HTERT RPE-1 (cell line): Measurements from ENCODE around the gene GAPDH.
"Not testable (repeated sequence)": the region's sequence is repeated elsewhere in the genome, so short reads cannot be mapped to it uniquely, and the experiment has no call there.

Source experiments
- in situ Hi-C: fragments of 300-500 bp; cut with MboI; formaldehyde crosslinking; loops from 4 replicates; pipeline ENCODE4 v1.14.3; 2020; ENCODE audit warnings: low sequenced_read_pairs

GAPDH gene

GRCh38 chr12:6541371-6542165, 7.3 kb downstream of the GAPDH start:
- in situ Hi-C loops = no loop called here

- in situ Hi-C loops = no loop called here
Measured at GRCh38 chr12:6542209-6543009, 8.1 kb downstream of the GAPDH start.

- in situ Hi-C loops = no loop called here
Measured at GRCh38 chr12:6546016-6546415, 11.7 kb downstream of the GAPDH start.

- in situ Hi-C loops = no loop called here
Measured at GRCh38 chr12:6547566-6547965, 13.2 kb downstream of the GAPDH start.

GRCh38 chr12:6547987-6548386, 13.7 kb downstream of the GAPDH start:
- in situ Hi-C loops = no loop called here

GRCh38 chr12:6548556-6548955, 14.2 kb downstream of the GAPDH start:
- in situ Hi-C loops = no loop called here

GRCh38 chr12:6548966-6549683, 14.8 kb downstream of the GAPDH start:
- in situ Hi-C loops = no loop called here

GRCh38 chr12:6549684-6550151, 15.4 kb downstream of the GAPDH start:
- in situ Hi-C loops = no loop called here

GRCh38 chr12:6550294-6551062, 16.2 kb downstream of the GAPDH start:
- in situ Hi-C loops = no loop called here

- in situ Hi-C loops = no loop called here
Measured at GRCh38 chr12:6551063-6551461, 16.7 kb downstream of the GAPDH start.

- in situ Hi-C loops = no loop called here
Measured at GRCh38 chr12:6551496-6552139, 17.3 kb downstream of the GAPDH start.

- in situ Hi-C loops = no loop called here
Measured at GRCh38 chr12:6552140-6552551, 17.8 kb downstream of the GAPDH start.

- in situ Hi-C loops = no loop called here
Measured at GRCh38 chr12:6553051-6553868, 18.9 kb downstream of the GAPDH start.

- in situ Hi-C loops = no loop called here
Measured at GRCh38 chr12:6554168-6555017, 20.1 kb downstream of the GAPDH start.

- in situ Hi-C loops = no loop called here
Measured at GRCh38 chr12:6555018-6555691, 20.8 kb downstream of the GAPDH start.

GRCh38 chr12:6556496-6556817, 22.1 kb downstream of the GAPDH start:
- in situ Hi-C loops = not testable (repeated sequence)

- in situ Hi-C loops = no loop called here
Measured at GRCh38 chr12:6556857-6557256, 22.5 kb downstream of the GAPDH start.
